Spinal cord (tissue), 10 donors: Measurements from ENCODE around the gene CYP4F11. TPM values are rescaled to one million over a fixed set of nuclear protein-coding genes. Genes with fewer than 3 reads are reported as not detected.
"Not testable (repeated sequence)": the region's sequence is repeated elsewhere in the genome, so short reads cannot be mapped to it uniquely, and the experiment has no call there.

Source experiments
- DNase-seq, 6 donors: peaks; one replicate each; pipeline versions ENCODE4 v3.0.0 to v3.0.0-alpha.2; 2013 to 2015; ENCODE audit warnings: low spot score in 6 of 6, low read depth in 4 of 6
- H3K27ac ChIP-seq: one replicate; pipeline ENCODE4 v1.5.1; 2013; ENCODE audit warnings: low read depth, low read length, control low read depth
- H3K27me3 ChIP-seq: one replicate; pipeline ENCODE4 v1.6.1; 2013; ENCODE audit warnings: low read length; ENCODE audit not compliant: control insufficient read depth, insufficient read depth
- H3K36me3 ChIP-seq: one replicate; pipeline ENCODE4 v1.6.1; 2013; ENCODE audit warnings: low read length; ENCODE audit not compliant: control insufficient read depth, insufficient read depth
- H3K4me1 ChIP-seq: one replicate; pipeline ENCODE4 v1.6.1; 2013; ENCODE audit warnings: low read length; ENCODE audit not compliant: control insufficient read depth, insufficient read depth
- H3K4me3 ChIP-seq: one replicate; pipeline ENCODE4 v1.5.1; 2013; ENCODE audit warnings: low read depth, low read length, control low read depth
- H3K9me3 ChIP-seq: one replicate; pipeline ENCODE4 v1.6.1; 2013; ENCODE audit warnings: low read length; ENCODE audit not compliant: control insufficient read depth, insufficient read depth
- WGBS: methylation state at CpG from one replicate; pipeline ENCODE4 v1.1.5; 2013; ENCODE audit warnings: missing lambda C conversion rate; ENCODE audit not compliant: insufficient coverage; 5-methylcytosine and 5-hydroxymethylcytosine counted together
- polyA plus RNA-seq, 2 donors: library from polyadenylated mRNA; unstranded; fragments of 120-200 nt; gene quantifications; one replicate each; pipeline ENCODE4 v1.2.1, GENCODE V29; 2013; ENCODE audit not compliant: insufficient read length in 2 of 2
- total RNA-seq, 2 donors: library from RNA; depleted of rRNA in 1 of 2; stranded (reverse); fragments of 120-200 nt in 1 of 2; fragments of >200 nt in 1 of 2; gene quantifications; one replicate each; pipeline versions ENCODE4 v1.2.3 to v1.2.4, GENCODE V29; 2013 to 2014
- donor health status: healthy.

The CYP4F11 gene
- total and polyA plus RNA-seq, 4 donors = 0.17 to 0.69 TPM; not detected in 2

- WGBS = 82% methylated on average over 5 of the region's 6 CpGs
Measured at GRCh38 chr19:15891434-15891833, 42.9 kb downstream of the CYP4F11 start.

GRCh38 chr19:15889339-15889738 is 45.0 kb downstream of the CYP4F11 start:
- H3K36me3 ChIP-seq, H3K4me1 ChIP-seq, H3K27ac ChIP-seq, H3K4me3 ChIP-seq, H3K9me3 ChIP-seq, H3K27me3 ChIP-seq, DNase-seq: not testable (repeated sequence)
- 92% methylated on average over 8 of the region's 9 CpGs for WGBS

More at GRCh38 chr19:15891434-15891833, 42.9 kb downstream of the CYP4F11 start:
- Histone ChIP-seq H3K4me1 (no peaks in the 10 kb centered on the region), H3K27me3 (no peaks in the 10 kb centered on the region), H3K27ac (no peak overlapping the region), H3K4me3 (no peak overlapping the region), H3K9me3 (no peaks in the 10 kb centered on the region), H3K36me3 (no peaks in the 10 kb centered on the region)
- DNase-seq = no peak

- Histone ChIP-seq H3K36me3 (no peaks in the 10 kb centered on the region), H3K4me1 (no peaks in the 10 kb centered on the region), H3K4me3 (no peak overlapping the region), H3K9me3 (no peaks in the 10 kb centered on the region), H3K27me3 (peaks cover 2% of the 10 kb centered on the region), H3K27ac (no peak overlapping the region)
- 68% methylated on average over 5 of the region's 7 CpGs for WGBS
- DNase-seq = no peak
Measured at GRCh38 chr19:15885919-15886318, 48.4 kb downstream of the CYP4F11 start.

- H3K9me3 ChIP-seq = no peaks in the 10 kb centered on the region
- no peak overlapping the region for H3K4me3 ChIP-seq
- DNase-seq = no peak
- no peaks in the 10 kb centered on the region for H3K4me1 ChIP-seq
- no peaks in the 10 kb centered on the region for H3K36me3 ChIP-seq
- peaks cover 2% of the 10 kb centered on the region for H3K27me3 ChIP-seq
- 100% methylated on average over 1 of the region's 3 CpGs for whole genome bisulfite sequencing
- H3K27ac ChIP-seq = no peak overlapping the region
Measured at GRCh38 chr19:15885167-15885566, 49.2 kb downstream of the CYP4F11 start.

GRCh38 chr19:15883329-15883728 is 51.0 kb downstream of the CYP4F11 start:
- DNase-seq, H3K27me3 ChIP-seq, H3K9me3 ChIP-seq, H3K36me3 ChIP-seq, H3K4me3 ChIP-seq, H3K4me1 ChIP-seq, H3K27ac ChIP-seq: not testable (repeated sequence)
- WGBS = no CpG with 5 or more reads among the region's 3 CpGs

GRCh38 chr19:15874821-15875474 is 59.4 kb downstream of the CYP4F11 start:
- peaks cover 2% of the 10 kb centered on the region for H3K4me1 ChIP-seq
- peaks cover 3% of the 10 kb centered on the region for H3K27me3 ChIP-seq
- no CpG with 5 or more reads among the region's 4 CpGs for whole genome bisulfite sequencing
- no peak for DNase-seq
- no peak overlapping the region for H3K27ac ChIP-seq
- no peaks in the 10 kb centered on the region for H3K9me3 ChIP-seq
- no peak overlapping the region for H3K4me3 ChIP-seq
- H3K36me3 ChIP-seq = no peaks in the 10 kb centered on the region

- 90% methylated on average over 5 of the region's 6 CpGs for WGBS
- not testable (repeated sequence) for H3K27ac ChIP-seq, H3K9me3 ChIP-seq, H3K4me1 ChIP-seq, H3K36me3 ChIP-seq, DNase-seq, H3K4me3 ChIP-seq, H3K27me3 ChIP-seq
Measured at GRCh38 chr19:15873771-15874170, 60.6 kb downstream of the CYP4F11 start.

GRCh38 chr19:15871570-15871969 is 62.8 kb downstream of the CYP4F11 start:
- Histone ChIP-seq H3K27ac (no peak overlapping the region), H3K4me3 (no peak overlapping the region), H3K9me3 (no peaks in the 10 kb centered on the region), H3K36me3 (no peaks in the 10 kb centered on the region), H3K27me3 (peaks cover 3% of the 10 kb centered on the region), H3K4me1 (peaks cover 3% of the 10 kb centered on the region)
- peak in 2 of 6 donors; percentile 3 to 21 for DNase-seq
- 11% methylated on average over 10 of the region's 11 CpGs for WGBS

GRCh38 chr19:15869873-15870272 is 64.5 kb downstream of the CYP4F11 start:
- peaks cover 3% of the 10 kb centered on the region for H3K4me1 ChIP-seq
- no peak overlapping the region for H3K4me3 ChIP-seq
- H3K36me3 ChIP-seq = no peaks in the 10 kb centered on the region
- no peaks in the 10 kb centered on the region for H3K9me3 ChIP-seq
- no peak overlapping the region for H3K27ac ChIP-seq
- 60% methylated on average over 8 of the region's 9 CpGs for WGBS
- H3K27me3 ChIP-seq = peaks cover under 1% of the 10 kb centered on the region
- DNase-seq = no peak

GRCh38 chr19:15869109-15869555 is 65.2 kb downstream of the CYP4F11 start:
- no peak overlapping the region for H3K27ac ChIP-seq
- H3K9me3 ChIP-seq = no peaks in the 10 kb centered on the region
- H3K4me1 ChIP-seq = peaks cover 3% of the 10 kb centered on the region
- H3K4me3 ChIP-seq = no peak overlapping the region
- H3K36me3 ChIP-seq = no peaks in the 10 kb centered on the region
- peak in 3 of 6 donors; percentile 4 to 57 (median 50) for DNase-seq
- no peaks in the 10 kb centered on the region for H3K27me3 ChIP-seq
- whole genome bisulfite sequencing = 0% methylated on average over 2 of the region's 3 CpGs
